Heart left ventricle (tissue), 13 donors: ENCODE results near the gene FAM222A.

Experiments
- POLR2A ChIP-seq, 2 donors: fragments of 450-650 bp; IDR thresholded peaks; one replicate each; pipeline ENCODE4 v1.6.1; 2017; ENCODE audit warnings: antibody characterized with exemption in 2 of 2, mild to moderate bottlenecking in 2 of 2, moderate library complexity in 2 of 2
- TF ChIP-seq, protein P1 (sequence below), 12 donors: fragments of 200-600 bp; sonication (generic) in 4 of 12; IDR thresholded peaks; one replicate each; pipeline versions ENCODE4 v1.5.0 to v1.8.0; 2018 to 2022; ENCODE audit warnings: antibody characterized with exemption in 12 of 12, mild to moderate bottlenecking in 5 of 12
- donor health status: ischemic (EF 13 %, LVEDD 7.1; RV severe dilation, severe dysfunction).
- donor health status: DM: no; HTN: yes; CAD: no.
- donor health status: DM: no; HTN: no; CAD: no.
- donor health status: ischemic (EF 25% LVEDD 6.9; RV normal size, moderate dysfunction).
- donor health status: ischemic (EF 25% LVEDD 5.7; RV mildly dilated, moderate dysfunction).
- donor health status: ischemic (EF 35%, LVEDD 5.7; RV mildly dilated, moderate dysfunction).
- donor health status: nonischemic (EF 11% LVEDD 7.7; RV severe dilation, severe dysfunction).
- donor health status: DM: yes; HTN: yes; CAD: no.
- donor health status: PGD.
- donor health status: ischemic (EF 29% LVEDD 5.4; RV normal size, mild dysfunction).
- donor health status: nonischemic (EF 23%, LVEDD 6.1; RV moderate dilation, normal function).

DNA sequence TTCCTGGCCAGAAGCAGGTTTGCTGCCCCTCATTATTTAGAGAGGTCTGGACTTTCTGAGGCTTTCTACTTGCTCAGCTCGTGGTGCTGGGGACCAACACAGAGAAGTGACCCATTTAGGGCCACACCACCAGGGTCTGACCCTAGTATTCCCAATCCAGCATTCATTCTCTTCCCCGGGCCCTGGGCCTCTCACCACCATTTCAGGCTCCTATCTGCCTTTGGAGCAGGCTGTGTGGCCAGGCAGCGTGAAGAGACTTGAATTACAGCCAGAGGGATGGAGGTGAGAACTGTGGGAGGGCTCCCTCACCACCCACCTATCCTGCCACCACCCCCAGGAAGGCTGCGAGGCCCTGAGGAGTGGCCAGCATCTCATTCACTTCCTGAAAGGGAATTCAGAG lies 24.6 kb downstream of the FAM222A start:
- TF ChIP-seq, protein P1, sequence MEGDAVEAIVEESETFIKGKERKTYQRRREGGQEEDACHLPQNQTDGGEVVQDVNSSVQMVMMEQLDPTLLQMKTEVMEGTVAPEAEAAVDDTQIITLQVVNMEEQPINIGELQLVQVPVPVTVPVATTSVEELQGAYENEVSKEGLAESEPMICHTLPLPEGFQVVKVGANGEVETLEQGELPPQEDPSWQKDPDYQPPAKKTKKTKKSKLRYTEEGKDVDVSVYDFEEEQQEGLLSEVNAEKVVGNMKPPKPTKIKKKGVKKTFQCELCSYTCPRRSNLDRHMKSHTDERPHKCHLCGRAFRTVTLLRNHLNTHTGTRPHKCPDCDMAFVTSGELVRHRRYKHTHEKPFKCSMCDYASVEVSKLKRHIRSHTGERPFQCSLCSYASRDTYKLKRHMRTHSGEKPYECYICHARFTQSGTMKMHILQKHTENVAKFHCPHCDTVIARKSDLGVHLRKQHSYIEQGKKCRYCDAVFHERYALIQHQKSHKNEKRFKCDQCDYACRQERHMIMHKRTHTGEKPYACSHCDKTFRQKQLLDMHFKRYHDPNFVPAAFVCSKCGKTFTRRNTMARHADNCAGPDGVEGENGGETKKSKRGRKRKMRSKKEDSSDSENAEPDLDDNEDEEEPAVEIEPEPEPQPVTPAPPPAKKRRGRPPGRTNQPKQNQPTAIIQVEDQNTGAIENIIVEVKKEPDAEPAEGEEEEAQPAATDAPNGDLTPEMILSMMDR (IDR thresholded peaks at IDR 0.05), result no peak
- TF ChIP-seq POLR2A (IDR thresholded peaks at IDR 0.05), result no peak
